H9 (cell line): ENCODE results near the gene PFKP. TPM values are rescaled to one million over a fixed set of nuclear protein-coding genes. Genes with fewer than 3 reads are reported as not detected.
A peak's percentile ranks its signal among the peaks of the same experiment; 100 is the strongest.

Experiments
- DNase-seq: peaks from one replicate; pipeline ENCODE4 v3.0.0-alpha.2; 2017
- H2AFZ ChIP-seq: one replicate; pipeline ENCODE4 v1.6.1; 2013; ENCODE audit warnings: mild to moderate bottlenecking, low read length, control low read depth, moderate library complexity
- H2AK5ac ChIP-seq: 2 replicates; pipeline ENCODE4 v1.6.1; 2013; ENCODE audit warnings: low read length, control low read depth, mixed read lengths; ENCODE audit not compliant: insufficient read length
- H2BK120ac ChIP-seq: one replicate; pipeline ENCODE4 v1.6.1; 2013; ENCODE audit warnings: low read depth, mild to moderate bottlenecking, low read length, control low read depth, inconsistent platforms; ENCODE audit not compliant: poor library complexity, severe bottlenecking
- H2BK12ac ChIP-seq: 2 replicates; pipeline ENCODE4 v1.6.1; 2013; ENCODE audit warnings: low read length, control low read depth, mixed read lengths, low read depth; ENCODE audit not compliant: insufficient read length
- H2BK15ac ChIP-seq: 2 replicates; pipeline ENCODE4 v1.6.1; 2013; ENCODE audit warnings: low read depth, low read length, control low read depth
- H2BK20ac ChIP-seq: one replicate; pipeline ENCODE4 v1.6.1; 2013; ENCODE audit warnings: low read depth, mild to moderate bottlenecking, low read length, control low read depth, inconsistent platforms; ENCODE audit not compliant: poor library complexity, severe bottlenecking
- H2BK5ac ChIP-seq: 2 replicates; pipeline ENCODE4 v1.6.1; 2013; ENCODE audit warnings: low read length, control low read depth, mixed read lengths; ENCODE audit not compliant: insufficient read length
- H3K14ac ChIP-seq: 2 replicates; pipeline ENCODE4 v1.6.1; 2013; ENCODE audit warnings: low read length, control low read depth; ENCODE audit not compliant: insufficient read depth
- H3K18ac ChIP-seq: 2 replicates; pipeline ENCODE4 v1.6.1; 2013; ENCODE audit warnings: low read depth, mild to moderate bottlenecking, mixed read lengths, low read length, control low read depth; ENCODE audit not compliant: insufficient read length
- H3K23ac ChIP-seq: 2 replicates; pipeline ENCODE4 v1.6.1; 2013; ENCODE audit warnings: low read length, control low read depth, mixed read lengths, low read depth; ENCODE audit not compliant: insufficient read length
- H3K23me2 ChIP-seq: 2 replicates; pipeline ENCODE4 v1.6.1; 2013; ENCODE audit warnings: low read depth, mild to moderate bottlenecking, mixed read lengths, low read length, control low read depth; ENCODE audit not compliant: insufficient read length, poor library complexity, severe bottlenecking
- H3K27ac ChIP-seq: 2 replicates; pipeline ENCODE4 v1.5.1; 2013; ENCODE audit warnings: low read length, control low read depth, mixed read lengths, low read depth; ENCODE audit not compliant: insufficient read length
- H3K27me3 ChIP-seq: 2 replicates; pipeline ENCODE4 v1.6.1; 2013; ENCODE audit warnings: low read length, control low read depth, inconsistent platforms; ENCODE audit not compliant: insufficient read depth
- H3K4ac ChIP-seq: 2 replicates; pipeline ENCODE4 v1.6.1; 2013; ENCODE audit warnings: low read depth, mild to moderate bottlenecking, control low read depth, inconsistent platforms, low read length, moderate library complexity
- H3K4me1 ChIP-seq: 2 replicates; pipeline ENCODE4 v1.6.1; 2013; ENCODE audit warnings: low read length, control low read depth, inconsistent platforms; ENCODE audit not compliant: insufficient read depth
- H3K4me2 ChIP-seq: 2 replicates; pipeline ENCODE4 v1.6.1; 2013; ENCODE audit warnings: low read length, control low read depth, mixed read lengths; ENCODE audit not compliant: insufficient read length, insufficient read depth
- H3K56ac ChIP-seq: 2 replicates; pipeline ENCODE4 v1.6.1; 2013; ENCODE audit warnings: low read depth, mild to moderate bottlenecking, mixed read lengths, low read length, control low read depth; ENCODE audit not compliant: insufficient read length
- H3K79me1 ChIP-seq: 2 replicates; pipeline ENCODE4 v1.6.1; 2013; ENCODE audit warnings: low read depth, mild to moderate bottlenecking, moderate library complexity, low read length, control low read depth, inconsistent platforms; ENCODE audit not compliant: insufficient read depth, poor library complexity, severe bottlenecking
- H3K79me2 ChIP-seq: 2 replicates; pipeline ENCODE4 v1.6.1; 2013; ENCODE audit warnings: low read length, control low read depth, inconsistent platforms; ENCODE audit not compliant: insufficient read depth
- H3K9ac ChIP-seq: 2 replicates; pipeline ENCODE4 v1.6.1; 2013; ENCODE audit warnings: low read length, control low read depth, mixed read lengths; ENCODE audit not compliant: insufficient read length; ENCODE audit errors: extremely low read depth
- H3K9me3 ChIP-seq: one replicate; pipeline ENCODE4 v1.6.1; 2013; ENCODE audit warnings: low read depth, low read length, inconsistent platforms; ENCODE audit not compliant: control insufficient read depth
- H3T11ph ChIP-seq: one replicate; pipeline ENCODE4 v1.6.1; 2013; ENCODE audit warnings: mild to moderate bottlenecking, low read length, control low read depth, inconsistent platforms
- H4K20me1 ChIP-seq: one replicate; pipeline ENCODE4 v1.6.1; 2013; ENCODE audit not compliant: control insufficient read depth, insufficient read length, insufficient read depth
- H4K5ac ChIP-seq: 2 replicates; pipeline ENCODE4 v1.6.1; 2013; ENCODE audit warnings: low read depth, mild to moderate bottlenecking, mixed read lengths, low read length, control low read depth; ENCODE audit not compliant: insufficient read length
- H4K8ac ChIP-seq: replicated peaks from 2 replicates; pipeline ENCODE4 v1.6.1; 2013; ENCODE audit warnings: low read length, control low read depth, mixed read lengths, low read depth; ENCODE audit not compliant: insufficient read length
- H4K91ac ChIP-seq: 2 replicates; pipeline ENCODE4 v1.6.1; 2013; ENCODE audit warnings: low read depth, mild to moderate bottlenecking, moderate library complexity, mixed read lengths, low read length, control low read depth; ENCODE audit not compliant: insufficient read length
- H3K27ac Mint-ChIP-seq, 3 experiments: 2 replicates in 2 of 3; 3 replicates in 1 of 3; pipeline ENCODE4 v1.8.0; 2020 to 2021; ENCODE audit warnings: mixed read lengths in 3 of 3, mild to moderate bottlenecking in 1 of 3, moderate library complexity in 1 of 3
- H3K27me3 Mint-ChIP-seq: 2 replicates; pipeline ENCODE4 v1.8.0; 2021; ENCODE audit warnings: low read depth, mild to moderate bottlenecking, moderate library complexity, mixed read lengths
- H3K36me3 Mint-ChIP-seq, 3 experiments: 2 replicates in 2 of 3; 3 replicates in 1 of 3; pipeline ENCODE4 v1.8.0; 2020 to 2021; ENCODE audit warnings: low read depth in 3 of 3, mixed read lengths in 3 of 3; ENCODE audit not compliant: insufficient read depth in 1 of 3
- H3K4me1 Mint-ChIP-seq, 2 experiments: 2 replicates each; pipeline ENCODE4 v1.8.0; 2020; ENCODE audit warnings: mixed read lengths in 2 of 2
- H3K4me3 Mint-ChIP-seq, 2 experiments: 2 replicates in 1 of 2; 3 replicates in 1 of 2; pipeline ENCODE4 v1.8.0; 2020 to 2021; ENCODE audit warnings: mild to moderate bottlenecking in 2 of 2, mixed read lengths in 2 of 2, moderate library complexity in 1 of 2
- H3K9me3 Mint-ChIP-seq, 2 experiments: 2 replicates in 1 of 2; 3 replicates in 1 of 2; pipeline ENCODE4 v1.8.0; 2020; ENCODE audit warnings: mild to moderate bottlenecking in 2 of 2, mixed read lengths in 2 of 2, moderate library complexity in 1 of 2
- CTCF ChIP-seq: fragments of 200-600 bp; sonication (generic); conservative IDR thresholded peaks from 3 replicates; pipeline ENCODE4 v1.8.0; 2021; ENCODE audit warnings: antibody characterized with exemption, mild to moderate bottlenecking
- WGBS: extraction: QIAGEN DNeasy Blood & Tissue Kit; methylation state at CpG from one replicate; pipeline ENCODE4 v1.1.7; 2013; ENCODE audit warnings: missing lambda C conversion rate, low lambda C conversion rate, mixed read lengths; ENCODE audit not compliant: insufficient read length; ENCODE audit errors: extremely low coverage; 5-methylcytosine and 5-hydroxymethylcytosine counted together
- total RNA-seq: library from RNA; stranded (reverse); gene quantifications from 2 replicates; pipeline ENCODE4 v1.2.1, GENCODE V29; 2021

PFKP gene
- total RNA-seq, 1 experiment from 2014 or later: 145 TPM

GRCh38 chr10:3096149-3096548, 28.8 kb downstream of the PFKP start:
- DNase-seq: no peak
- Histone ChIP-seq H2AFZ (no peak overlapping the region), H3K9me3 (no peaks in the 10 kb centered on the region), H2BK15ac (no peak overlapping the region), H2AK5ac (no peak overlapping the region), H3K4ac (no peak overlapping the region), H3K9ac (no peak overlapping the region), H4K20me1 (peaks cover 2% of the 10 kb centered on the region), H3K18ac (no peak overlapping the region), H4K91ac (no peak overlapping the region), H3K79me2 (peaks cover 7% of the 10 kb centered on the region; the same call in 1 of the 2 replicates), H2BK5ac (no peak overlapping the region), H3K79me1 (peaks cover 11% of the 10 kb centered on the region), H2BK20ac (no peak overlapping the region), H2BK12ac (no peak overlapping the region), H2BK120ac (no peak overlapping the region), H4K8ac (no peak overlapping the region), H3K27ac (no peak overlapping the region), H3T11ph (no peak overlapping the region), H4K5ac (no peak overlapping the region), H3K14ac (no peak overlapping the region), H3K27me3 (no peaks in the 10 kb centered on the region), H3K4me1 (peaks cover 5% of the 10 kb centered on the region; the same call in 1 of the 2 replicates), H3K56ac (no peak overlapping the region), H3K23ac (no peak overlapping the region), H3K23me2 (no peaks in the 10 kb centered on the region), H3K4me2 (no peak overlapping the region)
- Mint-ChIP-seq H3K27ac (peak overlapping the region in 2 of 3 experiments; percentile 33 to 62; a peak in 3 of 7 replicates), H3K27me3 (no peaks in the 10 kb centered on the region; the same call in 1 of the 2 replicates), H3K4me1 (peaks cover 24 to 42% of the 10 kb centered on the region in 2 experiments), H3K4me3 (no peak overlapping the region), H3K9me3 (no peaks in the 10 kb centered on the region), H3K36me3 (peaks cover 24 to 47% (median 42%) of the 10 kb centered on the region in 3 experiments)
- TF ChIP-seq CTCF: no peak
- no CpG with 5 or more reads among the region's 16 CpGs for WGBS
